ENCODE data around the gene DNAJC11. TPM values are rescaled to one million over a fixed set of nuclear protein-coding genes. Genes with fewer than 3 reads are reported as not detected.

Gene DNAJC11
- total RNA-seq, 2 donors from 2014 or later, result 25.3 to 48.0 TPM

GRCh38 chr1:6683434-6683833 is 18.2 kb downstream of the DNAJC11 start:
- TF ChIP-seq CTCF (IDR thresholded peaks at IDR 0.05), result no peak
- no peaks in the 10 kb centered on the region for H3K9me3 ChIP-seq
- no peaks in the 10 kb centered on the region for H3K27me3 ChIP-seq
- H3K36me3 ChIP-seq, result peaks cover 21% of the 10 kb centered on the region
- H3K4me3 ChIP-seq, result no peak overlapping the region
- no peak overlapping the region for H3K27ac ChIP-seq
- DNase-seq (ENCODE audit: low spot score), result no peak
- H3K4me1 ChIP-seq, result no peaks in the 10 kb centered on the region

- no peaks in the 10 kb centered on the region for H3K4me1 ChIP-seq
- H3K27ac ChIP-seq, result no peak overlapping the region
- no peak for DNase-seq (ENCODE audit: low spot score)
- no peaks in the 10 kb centered on the region for H3K9me3 ChIP-seq
- no peak for TF ChIP-seq CTCF (IDR thresholded peaks at IDR 0.05)
- peaks cover 41% of the 10 kb centered on the region for H3K36me3 ChIP-seq
- H3K4me3 ChIP-seq, result no peak overlapping the region
- no peaks in the 10 kb centered on the region for H3K27me3 ChIP-seq
These were observed 25.7 kb downstream of the DNAJC11 start for GRCh38 chr1:6675941-6676340.

GRCh38 chr1:6674771-6675170 is 26.8 kb downstream of the DNAJC11 start:
- no peaks in the 10 kb centered on the region for H3K27me3 ChIP-seq
- no peak overlapping the region for H3K27ac ChIP-seq
- H3K9me3 ChIP-seq, result no peaks in the 10 kb centered on the region
- TF ChIP-seq CTCF (IDR thresholded peaks at IDR 0.05), result no peak
- H3K4me1 ChIP-seq, result no peaks in the 10 kb centered on the region
- no peak for DNase-seq (ENCODE audit: low spot score)
- peaks cover 34% of the 10 kb centered on the region for H3K36me3 ChIP-seq
- H3K4me3 ChIP-seq, result no peak overlapping the region

- Histone ChIP-seq H3K27ac (peak overlapping the region; percentile 45 to 83), H3K36me3 (peaks cover 25% of the 10 kb centered on the region), H3K4me3 (no peak overlapping the region), H3K9me3 (no peaks in the 10 kb centered on the region), H3K4me1 (no peaks in the 10 kb centered on the region), H3K27me3 (no peaks in the 10 kb centered on the region)
- DNase-seq (ENCODE audit: low spot score), result no peak
- no peak for TF ChIP-seq CTCF (IDR thresholded peaks at IDR 0.05)
These were observed 27.7 kb downstream of the DNAJC11 start for GRCh38 chr1:6673816-6674398.

GRCh38 chr1:6672558-6672957 is 29.1 kb downstream of the DNAJC11 start:
- no peak for DNase-seq (ENCODE audit: low spot score)
- peak overlapping the region; percentile 45 to 83 for H3K27ac ChIP-seq
- H3K36me3 ChIP-seq, result peaks cover 14% of the 10 kb centered on the region
- no peaks in the 10 kb centered on the region for H3K27me3 ChIP-seq
- no peak for TF ChIP-seq CTCF (IDR thresholded peaks at IDR 0.05)
- no peaks in the 10 kb centered on the region for H3K9me3 ChIP-seq
- peaks cover 0 to 8% of the 10 kb centered on the region in 2 donors for H3K4me1 ChIP-seq
- no peak overlapping the region for H3K4me3 ChIP-seq

GRCh38 chr1:6668503-6668902 is 33.1 kb downstream of the DNAJC11 start:
- H3K27ac ChIP-seq, result no peak overlapping the region
- no peaks in the 10 kb centered on the region for H3K27me3 ChIP-seq
- H3K4me1 ChIP-seq, result peaks cover 0 to 16% of the 10 kb centered on the region in 2 donors
- no peak for TF ChIP-seq CTCF (IDR thresholded peaks at IDR 0.05)
- no peaks in the 10 kb centered on the region for H3K9me3 ChIP-seq
- peaks cover 11% of the 10 kb centered on the region for H3K36me3 ChIP-seq
- no peak overlapping the region for H3K4me3 ChIP-seq
- DNase-seq (ENCODE audit: low spot score), result no peak

Measured in right atrium auricular region (tissue), 2 donors.